CD4-positive, CD25-positive, alpha-beta regulatory T cell (primary cell): Measurements from ENCODE around the gene ASXL2. TPM values are rescaled to one million over a fixed set of nuclear protein-coding genes. Genes with fewer than 3 reads are reported as not detected.
A peak's percentile ranks its signal among the peaks of the same experiment; 100 is the strongest.
"Not testable (repeated sequence)": the region's sequence is repeated elsewhere in the genome, so short reads cannot be mapped to it uniquely, and the experiment has no call there.

Experiments used
- ATAC-seq, 2 donors: fragments of 150-1000 bp; cut with Tn5 transposase; one replicate each; pipeline ENCODE4 v1.10.0; 2021; ENCODE audit warnings: low read depth in 2 of 2, moderate number of reproducible peaks in 2 of 2, moderate library complexity in 1 of 2
- DNase-seq, 3 donors: peaks; one replicate each; pipeline versions ENCODE4 v3.0.0 to v3.0.0-alpha.2; 2012 to 2022; ENCODE audit warnings: mixed read lengths in 1 of 3
- H3K27ac ChIP-seq: one replicate; pipeline ENCODE4 v1.7.0; 2013; ENCODE audit warnings: mild to moderate bottlenecking, low read length; ENCODE audit not compliant: insufficient read depth, poor library complexity, severe bottlenecking
- H3K27me3 ChIP-seq: one replicate; pipeline ENCODE4 v1.7.0; 2013; ENCODE audit warnings: low read length; ENCODE audit not compliant: control insufficient read depth, insufficient read depth
- H3K36me3 ChIP-seq: one replicate; pipeline ENCODE4 v1.7.0; 2013; ENCODE audit warnings: mild to moderate bottlenecking, low read length, moderate library complexity; ENCODE audit not compliant: control insufficient read depth, insufficient read depth
- H3K4me1 ChIP-seq: 2 replicates; pipeline ENCODE4 v1.7.0; 2013; ENCODE audit warnings: mild to moderate bottlenecking, low read length; ENCODE audit not compliant: insufficient read depth, control insufficient read depth, poor library complexity, severe bottlenecking
- H3K4me3 ChIP-seq: one replicate; pipeline ENCODE4 v1.7.0; 2013; ENCODE audit warnings: low read depth, mild to moderate bottlenecking, low read length, moderate library complexity
- H3K9me3 ChIP-seq, 2 experiments: 1 replicate in 1 of 2; 2 replicates in 1 of 2; pipeline ENCODE4 v1.7.0; 2013; ENCODE audit warnings: low read length in 2 of 2, mild to moderate bottlenecking in 1 of 2, moderate library complexity in 1 of 2; ENCODE audit not compliant: control insufficient read depth in 2 of 2
- H3K27ac Mint-ChIP-seq, 3 donors: one replicate each; pipeline ENCODE4 v1.8.0; 2020 to 2022; ENCODE audit warnings: mild to moderate bottlenecking in 3 of 3, mixed read lengths in 3 of 3, moderate library complexity in 2 of 3
- H3K27me3 Mint-ChIP-seq: one replicate; pipeline ENCODE4 v1.8.0; 2022; ENCODE audit warnings: mild to moderate bottlenecking, mixed read lengths
- H3K36me3 Mint-ChIP-seq: one replicate; pipeline ENCODE4 v1.8.0; 2020; ENCODE audit warnings: mixed read lengths
- H3K4me1 Mint-ChIP-seq, 4 donors: one replicate each; pipeline ENCODE4 v1.8.0; 2020 to 2022; ENCODE audit warnings: mixed read lengths in 4 of 4, mild to moderate bottlenecking in 1 of 4
- H3K4me3 Mint-ChIP-seq, 4 donors: one replicate each; pipeline ENCODE4 v1.8.0; 2020 to 2022; ENCODE audit warnings: mild to moderate bottlenecking in 4 of 4, mixed read lengths in 4 of 4, moderate library complexity in 3 of 4
- H3K9me3 Mint-ChIP-seq, 7 donors: one replicate each; pipeline ENCODE4 v1.8.0; 2020 to 2022; ENCODE audit warnings: mixed read lengths in 7 of 7, mild to moderate bottlenecking in 3 of 7, moderate library complexity in 2 of 7
- polyA plus RNA-seq, 4 donors: library from polyadenylated mRNA; unstranded; fragments of 300-500 nt; fragmentation: Illumina TruSeq; gene quantifications; one replicate each; pipeline ENCODE4 v1.2.3, GENCODE V29; 2021
- total RNA-seq: library from RNA; stranded (reverse); gene quantifications from one replicate; pipeline ENCODE4 v1.2.3, GENCODE V29; 2022

ASXL2 gene
- total and polyA plus RNA-seq, 5 donors from 2014 or later: 6.8 to 48.6 (median 8.2) TPM

DNA sequence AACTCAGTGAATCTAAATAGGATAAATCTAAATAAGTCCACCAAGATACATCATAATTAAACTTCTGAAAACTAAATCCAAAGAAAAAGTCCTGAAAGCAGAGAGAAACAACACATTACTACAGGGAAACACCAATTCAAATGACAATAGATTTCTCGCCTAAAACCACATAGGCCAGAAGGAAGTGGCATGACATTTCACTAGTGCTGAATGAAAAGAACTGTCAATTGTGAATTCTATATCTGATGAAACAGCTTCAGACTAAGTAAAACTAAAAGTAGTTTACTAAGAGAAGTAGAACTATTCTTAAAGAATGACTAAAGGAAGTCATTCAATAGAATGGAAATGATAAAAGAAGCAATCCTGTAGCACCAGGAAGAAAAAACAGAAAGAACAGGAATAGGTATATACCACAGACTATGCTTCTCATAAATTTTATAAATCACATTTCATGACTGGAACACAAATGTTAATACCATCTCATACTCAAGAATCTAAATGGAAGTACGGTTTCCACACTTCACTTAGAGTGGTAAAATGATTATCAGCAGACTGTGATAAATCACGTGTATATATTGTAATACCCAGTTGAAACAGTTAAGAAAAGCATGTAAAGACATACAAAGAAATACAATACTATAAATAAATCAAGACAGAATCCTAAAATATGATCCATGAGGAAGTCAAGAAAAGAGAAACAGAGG is 46.4 kb downstream of the ASXL2 start:
- H3K36me3 Mint-ChIP-seq: peaks cover 21% of the 10 kb centered on the region
- Histone ChIP-seq H3K36me3 (peaks cover 11% of the 10 kb centered on the region), H3K4me1 (peaks cover 8% of the 10 kb centered on the region), H3K4me3 (peak overlapping the region; percentile 39), H3K9me3 (peaks cover 0 to 2% of the 10 kb centered on the region in 2 experiments), H3K27me3 (no peaks in the 10 kb centered on the region), H3K27ac (peak overlapping the region; percentile 56)
- H3K27me3 Mint-ChIP-seq: no peaks in the 10 kb centered on the region
- peak overlapping the region; percentile 40 to 90 (median 42) for H3K27ac Mint-ChIP-seq
- peaks cover 28 to 55% (median 44%) of the 10 kb centered on the region in 4 donors for H3K4me1 Mint-ChIP-seq
- H3K9me3 Mint-ChIP-seq: peaks cover 0 to 7% (median 4%) of the 10 kb centered on the region in 7 donors
- peak in 1 of 3 donors; percentile 54 for DNase-seq
- H3K4me3 Mint-ChIP-seq: peak overlapping the region in 3 of 4 donors; percentile 16 to 63 (median 39)
- peak; percentile 66 to 82 for ATAC-seq

DNA sequence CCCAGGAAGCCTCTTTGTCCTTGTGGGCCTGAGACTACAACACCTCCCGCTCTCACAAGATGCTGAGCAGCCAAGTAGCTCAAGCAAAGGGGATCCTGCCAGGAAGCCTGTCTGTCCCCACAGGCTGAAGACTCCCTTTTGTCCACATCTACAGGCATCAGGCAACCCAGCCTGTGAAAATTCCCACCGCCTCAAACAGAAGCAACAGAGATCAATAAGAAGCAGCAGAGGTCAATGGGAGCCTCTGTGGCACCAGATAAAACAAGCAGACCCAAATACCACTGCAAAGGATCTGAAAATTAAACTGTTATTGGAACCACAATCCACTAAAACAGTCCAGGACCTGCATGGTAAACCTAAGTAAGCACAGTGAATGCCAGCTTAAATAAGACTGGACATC is 48.5 kb downstream of the ASXL2 start:
- DNase-seq (no peak), ATAC-seq (no peak)
- Mint-ChIP-seq H3K4me3 (no peak overlapping the region), H3K9me3 (peaks cover 0 to 7% (median 4%) of the 10 kb centered on the region in 7 donors), H3K27me3 (no peaks in the 10 kb centered on the region), H3K27ac (peak overlapping the region in 1 of 3 donors; percentile 54), H3K4me1 (peaks cover 39 to 60% (median 51%) of the 10 kb centered on the region in 4 donors), H3K36me3 (peaks cover 25% of the 10 kb centered on the region)
- peaks cover 19% of the 10 kb centered on the region for H3K4me1 ChIP-seq
- H3K27me3 ChIP-seq: no peaks in the 10 kb centered on the region
- H3K9me3 ChIP-seq: peaks cover 0 to 2% of the 10 kb centered on the region in 2 experiments
- no peak overlapping the region for H3K4me3 ChIP-seq
- no peak overlapping the region for H3K27ac ChIP-seq
- H3K36me3 ChIP-seq: peaks cover 11% of the 10 kb centered on the region

DNA sequence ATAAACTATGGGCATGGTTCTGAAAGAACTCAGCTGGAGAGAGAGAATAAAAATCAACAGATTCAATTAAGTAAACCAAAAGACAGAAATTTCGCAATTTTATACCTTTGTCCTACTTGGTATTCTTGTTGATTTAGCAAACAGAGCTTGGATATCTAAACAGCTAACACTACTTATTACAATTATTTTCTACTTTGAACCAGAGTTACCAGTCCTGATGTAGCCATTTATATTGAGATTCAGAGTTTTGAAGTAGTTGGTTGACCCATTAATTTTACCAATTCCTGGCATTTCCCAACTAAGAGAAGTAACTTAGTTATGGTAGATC is 48.9 kb downstream of the ASXL2 start:
- Mint-ChIP-seq H3K4me3 (no peak overlapping the region), H3K4me1 (peaks cover 44 to 65% (median 53%) of the 10 kb centered on the region in 4 donors), H3K36me3 (peaks cover 25% of the 10 kb centered on the region), H3K27ac (peak overlapping the region; percentile 10 to 47 (median 21)), H3K9me3 (peaks cover 0 to 7% (median 4%) of the 10 kb centered on the region in 7 donors), H3K27me3 (no peaks in the 10 kb centered on the region)
- ATAC-seq: no peak
- no peak overlapping the region for H3K27ac ChIP-seq
- H3K4me3 ChIP-seq: no peak overlapping the region
- DNase-seq: no peak
- H3K36me3 ChIP-seq: peaks cover 11% of the 10 kb centered on the region
- peaks cover 0 to 2% of the 10 kb centered on the region in 2 experiments for H3K9me3 ChIP-seq
- no peaks in the 10 kb centered on the region for H3K27me3 ChIP-seq
- peaks cover 23% of the 10 kb centered on the region for H3K4me1 ChIP-seq

DNA sequence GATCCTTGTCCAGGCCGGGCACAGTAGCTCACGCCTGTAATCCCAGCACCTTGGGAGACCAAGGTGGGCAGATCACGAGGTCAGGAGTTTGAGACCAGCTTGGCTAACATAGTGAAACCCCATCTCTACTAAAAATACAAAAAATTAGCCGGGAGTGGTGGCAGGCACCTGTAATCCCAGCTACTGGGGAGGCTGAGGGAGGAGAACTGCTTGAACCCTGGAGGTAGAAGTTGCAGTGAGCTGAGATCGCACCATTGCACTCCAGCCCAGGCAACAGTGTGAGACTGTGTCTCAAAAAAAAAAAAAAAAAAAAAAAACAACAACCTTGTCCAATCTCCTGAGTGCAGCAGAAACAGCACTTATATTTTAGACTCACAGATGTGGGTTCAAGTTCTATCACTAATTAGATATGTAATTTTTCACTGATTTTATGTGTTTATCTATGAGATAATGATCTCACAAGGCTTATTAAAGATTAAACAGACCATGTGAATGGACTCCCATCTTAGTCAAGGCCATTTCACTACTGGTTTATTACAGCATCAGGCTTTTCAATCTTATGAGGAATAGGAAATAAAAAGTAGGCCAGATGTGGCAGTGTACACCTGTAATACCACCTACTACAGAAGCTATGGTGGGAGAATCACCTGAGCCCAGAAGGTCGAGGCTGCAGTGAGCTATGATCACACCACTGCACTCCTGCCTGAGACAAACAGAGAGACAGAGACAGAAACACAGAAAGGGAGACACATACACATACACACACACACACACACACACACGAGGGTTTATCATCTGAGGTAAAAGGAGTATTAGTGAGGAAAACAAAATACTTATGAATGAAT is 49.5 kb downstream of the ASXL2 start:
- H3K27me3 Mint-ChIP-seq, H3K27me3 ChIP-seq, ATAC-seq, H3K9me3 ChIP-seq, H3K4me3 Mint-ChIP-seq, H3K27ac ChIP-seq, DNase-seq, H3K4me3 ChIP-seq, H3K9me3 Mint-ChIP-seq: not testable (repeated sequence)
- Histone ChIP-seq H3K36me3 (peaks cover 11% of the 10 kb centered on the region), H3K4me1 (peaks cover 27% of the 10 kb centered on the region)
- Mint-ChIP-seq H3K4me1 (peaks cover 44 to 67% (median 55%) of the 10 kb centered on the region in 4 donors), H3K27ac (peak overlapping the region; percentile 10 to 47 (median 21)), H3K36me3 (peaks cover 22% of the 10 kb centered on the region)

DNA sequence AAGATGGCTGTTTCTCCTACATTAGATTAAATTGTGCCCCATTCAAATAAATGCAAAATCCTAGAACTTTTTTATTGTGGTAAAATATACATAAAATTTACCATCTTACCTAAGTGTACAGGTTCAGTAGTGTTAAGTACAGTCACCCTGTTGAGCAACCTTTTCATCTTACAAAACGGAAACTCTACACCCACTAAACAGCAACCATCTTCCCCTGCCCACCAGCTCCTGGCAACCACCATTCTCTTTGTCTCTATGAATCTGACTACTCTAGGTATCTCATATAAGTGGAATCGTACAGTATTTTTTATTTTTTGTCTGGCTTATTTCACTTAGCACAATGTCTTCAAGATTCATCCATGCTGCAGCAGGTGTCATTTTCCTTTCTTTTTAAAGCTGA is 53.0 kb downstream of the ASXL2 start:
- peak; percentile 7 to 73 (median 58) for DNase-seq
- H3K4me1 ChIP-seq: peaks cover 37% of the 10 kb centered on the region
- peak overlapping the region; percentile 45 for H3K4me3 ChIP-seq

DNA sequence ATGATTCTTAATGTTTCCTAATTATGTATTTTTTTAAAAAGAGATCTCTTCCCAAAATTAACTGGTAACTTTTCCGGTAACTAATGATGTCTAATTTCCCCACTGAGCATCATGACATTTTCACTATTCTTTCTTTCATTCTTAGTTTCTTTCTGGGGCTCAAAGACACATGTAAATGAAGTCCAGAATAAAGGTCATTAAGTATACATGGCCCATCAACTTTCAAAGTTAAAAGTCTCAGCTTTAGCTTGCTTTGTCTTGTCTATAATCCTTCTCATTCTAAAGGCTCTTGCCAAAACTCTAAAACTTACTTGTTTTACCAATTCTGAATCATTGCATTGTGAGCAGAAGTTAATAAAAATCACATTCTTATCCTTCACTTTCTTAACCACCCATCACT is 53.6 kb downstream of the ASXL2 start:
- Histone ChIP-seq H3K27ac (no peak overlapping the region), H3K27me3 (no peaks in the 10 kb centered on the region), H3K4me1 (peaks cover 37% of the 10 kb centered on the region), H3K36me3 (no peaks in the 10 kb centered on the region), H3K4me3 (peak overlapping the region; percentile 45), H3K9me3 (no peaks in the 10 kb centered on the region)
- no peak for DNase-seq
- Mint-ChIP-seq H3K4me3 (peak overlapping the region; percentile 69 to 73 (median 73)), H3K9me3 (peaks cover 0 to 1% (median 0%) of the 10 kb centered on the region in 7 donors), H3K4me1 (peaks cover 42 to 67% (median 54%) of the 10 kb centered on the region in 4 donors), H3K36me3 (peaks cover 15% of the 10 kb centered on the region), H3K27me3 (peaks cover 5% of the 10 kb centered on the region), H3K27ac (peak overlapping the region in 2 of 3 donors; percentile 53 to 91)
- no peak for ATAC-seq

More for the DNA sequence above, 53.0 kb downstream of the ASXL2 start:
- Mint-ChIP-seq H3K36me3 (peaks cover 15% of the 10 kb centered on the region), H3K4me1 (peaks cover 45 to 71% (median 58%) of the 10 kb centered on the region in 4 donors), H3K9me3 (peaks cover 0 to 1% (median 0%) of the 10 kb centered on the region in 7 donors), H3K4me3 (peak overlapping the region; percentile 69 to 73 (median 73)), H3K27ac (peak overlapping the region; percentile 8 to 91 (median 53)), H3K27me3 (peaks cover 5% of the 10 kb centered on the region)
- no peaks in the 10 kb centered on the region for H3K27me3 ChIP-seq
- peak overlapping the region; percentile 33 for H3K27ac ChIP-seq
- H3K36me3 ChIP-seq: no peaks in the 10 kb centered on the region
- ATAC-seq: peak; percentile 88 to 89
- H3K9me3 ChIP-seq: no peaks in the 10 kb centered on the region

DNA sequence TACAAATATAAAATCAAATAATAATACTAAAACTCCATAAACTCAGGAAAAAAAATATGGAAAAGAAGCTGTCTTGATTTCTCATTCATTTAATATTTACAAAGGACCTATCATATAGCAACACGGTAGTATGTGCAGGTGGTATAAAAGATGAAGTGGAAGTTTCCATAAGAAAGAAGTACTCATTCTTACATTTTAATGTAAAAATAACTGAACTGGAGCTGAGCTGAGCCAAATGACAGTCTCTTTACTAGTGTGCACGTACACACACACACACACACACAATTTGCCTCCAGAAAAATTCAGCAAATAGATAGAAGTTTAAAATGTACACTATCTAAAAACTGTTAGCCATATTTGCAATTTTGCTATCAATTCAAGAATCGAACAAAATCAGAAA is 54.1 kb downstream of the ASXL2 start:
- peak overlapping the region in 2 of 3 donors; percentile 53 to 91 for H3K27ac Mint-ChIP-seq

More for the DNA sequence above, 54.1 kb downstream of the ASXL2 start:
- Histone ChIP-seq H3K27ac (peak overlapping the region; percentile 8), H3K9me3 (no peaks in the 10 kb centered on the region), H3K27me3 (no peaks in the 10 kb centered on the region), H3K4me1 (peaks cover 37% of the 10 kb centered on the region), H3K4me3 (peak overlapping the region; percentile 45), H3K36me3 (no peaks in the 10 kb centered on the region)
- Mint-ChIP-seq H3K36me3 (peaks cover 15% of the 10 kb centered on the region), H3K9me3 (peaks cover 0 to 1% (median 0%) of the 10 kb centered on the region in 7 donors), H3K4me3 (peak overlapping the region in 1 of 4 donors; percentile 69), H3K4me1 (peaks cover 40 to 67% (median 55%) of the 10 kb centered on the region in 4 donors), H3K27me3 (peaks cover 5% of the 10 kb centered on the region)
- ATAC-seq: no peak
- DNase-seq: no peak
